ENCODE data around the gene GGTLC2. TPM values are rescaled to one million over a fixed set of nuclear protein-coding genes. Genes with fewer than 3 reads are reported as not detected.

The GGTLC2 gene
- total RNA-seq, 1 experiment from 2014 or later: not detected

- ChIA-PET POLR2A (ENCODE audit: low non-redundant PET) (no interaction called here), CTCF (no interaction called here)
- Histone ChIP-seq H3K9me3 (ENCODE audit: low read depth, low read length, poor library complexity, severe bottlenecking) (no peaks in the 10 kb centered on the region), H3K4me1 (ENCODE audit: insufficient read depth, low read length, poor library complexity, severe bottlenecking) (no peaks in the 10 kb centered on the region), H3K27ac (ENCODE audit: low read depth, low read length, poor library complexity, severe bottlenecking) (no peak overlapping the region), H3K36me3 (ENCODE audit: insufficient read depth, low read length, poor library complexity, severe bottlenecking) (no peaks in the 10 kb centered on the region), H3K4me3 (ENCODE audit: low read depth, low read length, poor library complexity, severe bottlenecking) (no peak overlapping the region), H3K27me3 (replicated peaks; ENCODE audit: insufficient read depth, low read depth, low read length, poor library complexity) (no peaks in the 10 kb centered on the region)
- BruUV-seq (replicated peaks): no TSS peak
- DNase-seq (ENCODE audit: low spot score): peak; percentile 48
- no peak for TF ChIP-seq EZH2 (IDR thresholded peaks at IDR 0.05; ENCODE audit: borderline replicate concordance, low read depth, low read length, poor library complexity, severe bottlenecking)
- TF ChIP-seq CTCF (conservative IDR thresholded peaks at IDR 0.05; ENCODE audit: low read depth, low read length): peak; percentile 76
- intact Hi-C loops (cut with micrococcal nuclease; ENCODE audit: unreplicated experiment): loop anchor here (10.0 kb wide), 1 partner anchor 103 kb away; no protein-coding TSS in a partner anchor
Measured at GRCh38 chr22:22687638-22688500, 43.5 kb downstream of the GGTLC2 start.

- H3K27ac ChIP-seq (ENCODE audit: low read depth, low read length, poor library complexity, severe bottlenecking): no peak overlapping the region
- no peaks in the 10 kb centered on the region for H3K36me3 ChIP-seq (ENCODE audit: insufficient read depth, low read length, poor library complexity, severe bottlenecking)
- BruUV-seq (replicated peaks): no TSS peak
- H3K9me3 ChIP-seq (ENCODE audit: low read depth, low read length, poor library complexity, severe bottlenecking): no peaks in the 10 kb centered on the region
- intact Hi-C loops (cut with micrococcal nuclease; ENCODE audit: unreplicated experiment): loop anchor here (10.0 kb wide), 2 partner anchors 105 to 235 kb away; no protein-coding TSS in a partner anchor
- H3K27me3 ChIP-seq (replicated peaks; ENCODE audit: insufficient read depth, low read depth, low read length, poor library complexity): no peaks in the 10 kb centered on the region
- ChIA-PET POLR2A (ENCODE audit: low non-redundant PET) (no interaction called here), CTCF (no interaction called here)
- DNase-seq (ENCODE audit: low spot score): no peak
- TF ChIP-seq CTCF (conservative IDR thresholded peaks at IDR 0.05; ENCODE audit: low read depth, low read length) (no peak), EZH2 (IDR thresholded peaks at IDR 0.05; ENCODE audit: borderline replicate concordance, low read depth, low read length, poor library complexity, severe bottlenecking) (no peak)
- H3K4me3 ChIP-seq (ENCODE audit: low read depth, low read length, poor library complexity, severe bottlenecking): no peak overlapping the region
- no peaks in the 10 kb centered on the region for H3K4me1 ChIP-seq (ENCODE audit: insufficient read depth, low read length, poor library complexity, severe bottlenecking)
Measured at GRCh38 chr22:22689621-22690345, 45.4 kb downstream of the GGTLC2 start.

GRCh38 chr22:22691055-22691454 is 46.6 kb downstream of the GGTLC2 start:
- no peak overlapping the region for H3K4me3 ChIP-seq (ENCODE audit: low read depth, low read length, poor library complexity, severe bottlenecking)
- ChIA-PET CTCF (no interaction called here), POLR2A (ENCODE audit: low non-redundant PET) (no interaction called here)
- DNase-seq (ENCODE audit: low spot score): no peak
- BruUV-seq (replicated peaks): no TSS peak
- no peaks in the 10 kb centered on the region for H3K4me1 ChIP-seq (ENCODE audit: insufficient read depth, low read length, poor library complexity, severe bottlenecking)
- no peaks in the 10 kb centered on the region for H3K9me3 ChIP-seq (ENCODE audit: low read depth, low read length, poor library complexity, severe bottlenecking)
- no peaks in the 10 kb centered on the region for H3K27me3 ChIP-seq (replicated peaks; ENCODE audit: insufficient read depth, low read depth, low read length, poor library complexity)
- intact Hi-C loops (cut with micrococcal nuclease; ENCODE audit: unreplicated experiment): loop anchor here (10.0 kb wide), 1 partner anchor 236 kb away; no protein-coding TSS in a partner anchor
- H3K27ac ChIP-seq (ENCODE audit: low read depth, low read length, poor library complexity, severe bottlenecking): no peak overlapping the region
- H3K36me3 ChIP-seq (ENCODE audit: insufficient read depth, low read length, poor library complexity, severe bottlenecking): no peaks in the 10 kb centered on the region
- TF ChIP-seq CTCF (conservative IDR thresholded peaks at IDR 0.05; ENCODE audit: low read depth, low read length): no peak
- no peak for TF ChIP-seq EZH2 (IDR thresholded peaks at IDR 0.05; ENCODE audit: borderline replicate concordance, low read depth, low read length, poor library complexity, severe bottlenecking)

Data from A673 (cell line).